ENCODE data around the gene RSAD2.

- TF ChIP-seq CTCF (IDR thresholded peaks at IDR 0.05; ENCODE audit: low read length) (no peak), EZH2phosphoT487 (IDR thresholded peaks at IDR 0.05; ENCODE audit: low read length) (no peak), EZH2 (optimal IDR thresholded peaks at IDR 0.05; ENCODE audit: low read depth, low read length) (no peak)
Measured at GRCh38 chr2:6854416-6854815, 23.2 kb upstream of the RSAD2 start.

All from MM.1S (cell line).